ENCODE measurements around the gene PDE4D. TPM values are rescaled to one million over a fixed set of nuclear protein-coding genes. Genes with fewer than 3 reads are reported as not detected.

Gene PDE4D
- total RNA-seq, 1 donor from 2014 or later: 13.2 TPM

GRCh38 chr5:59826996-59827395 is 66.5 kb downstream of the PDE4D start:
- Mint-ChIP-seq H3K27ac (ENCODE audit: unreplicated experiment) (no peak overlapping the region), H3K9me3 (ENCODE audit: unreplicated experiment) (no peaks in the 10 kb centered on the region), H3K36me3 (ENCODE audit: unreplicated experiment) (no peaks in the 10 kb centered on the region), H3K4me1 (ENCODE audit: low read depth, unreplicated experiment) (peaks cover 19% of the 10 kb centered on the region), H3K27me3 (ENCODE audit: unreplicated experiment) (no peaks in the 10 kb centered on the region), H3K4me3 (ENCODE audit: unreplicated experiment) (no peak overlapping the region)
- TF ChIP-seq CTCF (IDR thresholded peaks at IDR 0.05; ENCODE audit: partially characterized antibody, unreplicated experiment): no peak
- DNase-seq: no peak

GRCh38 chr5:59823420-59823819 is 70.1 kb downstream of the PDE4D start:
- Mint-ChIP-seq H3K4me1 (ENCODE audit: low read depth, unreplicated experiment) (peaks cover 3% of the 10 kb centered on the region), H3K27ac (ENCODE audit: unreplicated experiment) (no peak overlapping the region)

GRCh38 chr5:59819806-59820205 is 73.7 kb downstream of the PDE4D start:
- TF ChIP-seq CTCF (IDR thresholded peaks at IDR 0.05; ENCODE audit: partially characterized antibody, unreplicated experiment): no peak
- Mint-ChIP-seq H3K36me3 (ENCODE audit: unreplicated experiment) (no peaks in the 10 kb centered on the region), H3K4me3 (ENCODE audit: unreplicated experiment) (no peak overlapping the region), H3K9me3 (ENCODE audit: unreplicated experiment) (no peaks in the 10 kb centered on the region), H3K4me1 (ENCODE audit: low read depth, unreplicated experiment) (peaks cover 3% of the 10 kb centered on the region), H3K27me3 (ENCODE audit: unreplicated experiment) (no peaks in the 10 kb centered on the region), H3K27ac (ENCODE audit: unreplicated experiment) (no peak overlapping the region)
- no peak for DNase-seq

More at GRCh38 chr5:59823420-59823819, 70.1 kb downstream of the PDE4D start:
- H3K9me3 Mint-ChIP-seq (ENCODE audit: unreplicated experiment): no peaks in the 10 kb centered on the region
- H3K36me3 Mint-ChIP-seq (ENCODE audit: unreplicated experiment): no peaks in the 10 kb centered on the region
- no peak for DNase-seq
- H3K4me3 Mint-ChIP-seq (ENCODE audit: unreplicated experiment): no peak overlapping the region
- no peak for TF ChIP-seq CTCF (IDR thresholded peaks at IDR 0.05; ENCODE audit: partially characterized antibody, unreplicated experiment)
- no peaks in the 10 kb centered on the region for H3K27me3 Mint-ChIP-seq (ENCODE audit: unreplicated experiment)

DNA sequence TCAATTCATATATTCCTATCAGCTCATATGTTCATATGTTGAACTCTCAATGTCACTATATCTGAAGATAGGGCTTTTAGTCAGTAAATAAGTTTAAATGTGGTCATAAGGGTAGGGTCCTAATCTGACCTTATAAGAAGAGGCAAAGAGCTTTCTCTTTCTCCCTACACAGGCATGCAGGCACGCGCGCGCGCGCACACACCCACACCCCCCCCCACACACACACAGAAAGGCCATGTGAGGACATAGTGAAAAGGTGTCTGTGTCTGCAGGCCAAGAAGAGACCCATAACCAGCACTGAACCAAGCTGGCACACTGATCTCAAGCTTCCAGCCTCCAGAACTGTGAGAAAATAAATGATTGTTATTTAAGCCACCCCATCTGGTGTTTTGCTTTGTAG is 76.0 kb downstream of the PDE4D start:
- no peak for DNase-seq
- Mint-ChIP-seq H3K4me3 (ENCODE audit: unreplicated experiment) (no peak overlapping the region), H3K27me3 (ENCODE audit: unreplicated experiment) (no peaks in the 10 kb centered on the region), H3K4me1 (ENCODE audit: low read depth, unreplicated experiment) (peaks cover 3% of the 10 kb centered on the region), H3K36me3 (ENCODE audit: unreplicated experiment) (no peaks in the 10 kb centered on the region), H3K9me3 (ENCODE audit: unreplicated experiment) (no peaks in the 10 kb centered on the region), H3K27ac (ENCODE audit: unreplicated experiment) (no peak overlapping the region)
- no peak for TF ChIP-seq CTCF (IDR thresholded peaks at IDR 0.05; ENCODE audit: partially characterized antibody, unreplicated experiment)

GRCh38 chr5:59816654-59817300 is 76.7 kb downstream of the PDE4D start:
- Mint-ChIP-seq H3K4me1 (ENCODE audit: low read depth, unreplicated experiment) (peaks cover 3% of the 10 kb centered on the region), H3K27me3 (ENCODE audit: unreplicated experiment) (no peaks in the 10 kb centered on the region), H3K4me3 (ENCODE audit: unreplicated experiment) (no peak overlapping the region), H3K9me3 (ENCODE audit: unreplicated experiment) (no peaks in the 10 kb centered on the region), H3K27ac (ENCODE audit: unreplicated experiment) (no peak overlapping the region), H3K36me3 (ENCODE audit: unreplicated experiment) (no peaks in the 10 kb centered on the region)
- DNase-seq: no peak
- TF ChIP-seq CTCF (IDR thresholded peaks at IDR 0.05; ENCODE audit: partially characterized antibody, unreplicated experiment): no peak
